Esophagus (tissue), 2 donors: ENCODE data around the gene C11orf21. TPM values are rescaled to one million over a fixed set of nuclear protein-coding genes. Genes with fewer than 3 reads are reported as not detected.

Experiments used
- H3K27ac ChIP-seq, 2 donors: one replicate each; pipeline ENCODE4 v1.5.1; 2013; ENCODE audit warnings: low read depth in 2 of 2, mild to moderate bottlenecking in 2 of 2, inconsistent platforms in 1 of 2, low read length in 1 of 2, moderate library complexity in 1 of 2
- H3K27me3 ChIP-seq, 2 donors: one replicate each; pipeline ENCODE4 v1.6.1; 2013; ENCODE audit warnings: low read length in 2 of 2, control low read depth in 1 of 2, mild to moderate bottlenecking in 1 of 2; ENCODE audit not compliant: insufficient read depth in 2 of 2, control insufficient read depth in 1 of 2
- H3K36me3 ChIP-seq, 2 donors: one replicate each; pipeline ENCODE4 v1.6.1; 2013; ENCODE audit warnings: low read length in 1 of 2; ENCODE audit not compliant: control insufficient read depth in 2 of 2, insufficient read depth in 2 of 2
- H3K4me1 ChIP-seq, 2 donors: one replicate each; pipeline ENCODE4 v1.6.1; 2013; ENCODE audit warnings: low read length in 1 of 2; ENCODE audit not compliant: control insufficient read depth in 2 of 2, insufficient read depth in 2 of 2
- H3K4me3 ChIP-seq, 2 donors: one replicate each; pipeline ENCODE4 v1.5.1; 2013; ENCODE audit warnings: low read length in 2 of 2, mild to moderate bottlenecking in 2 of 2, low read depth in 1 of 2, moderate library complexity in 1 of 2
- H3K9me3 ChIP-seq, 2 donors: one replicate each; pipeline ENCODE4 v1.6.1; 2013; ENCODE audit warnings: mild to moderate bottlenecking in 2 of 2, low read depth in 1 of 2, low read length in 1 of 2, moderate library complexity in 1 of 2; ENCODE audit not compliant: control insufficient read depth in 2 of 2, insufficient read depth in 1 of 2
- WGBS, 2 donors: extraction: QIAGEN DNeasy Blood & Tissue Kit; methylation state at CpG; one replicate each; pipeline ENCODE4 v1.1.7; 2013; 5-methylcytosine and 5-hydroxymethylcytosine counted together
- polyA plus RNA-seq, 2 donors: library from polyadenylated mRNA; stranded (reverse); fragments of 200-250 nt; gene quantifications; one replicate each; pipeline ENCODE4 v1.2.3, GENCODE V29; 2013
- donor health status: healthy with polysubstance abuse.
- donor health status: Bipolar disorder and iron deficiency.

The C11orf21 gene
- polyA plus RNA-seq, 2 donors, result 0.42 to 0.45 TPM

DNA sequence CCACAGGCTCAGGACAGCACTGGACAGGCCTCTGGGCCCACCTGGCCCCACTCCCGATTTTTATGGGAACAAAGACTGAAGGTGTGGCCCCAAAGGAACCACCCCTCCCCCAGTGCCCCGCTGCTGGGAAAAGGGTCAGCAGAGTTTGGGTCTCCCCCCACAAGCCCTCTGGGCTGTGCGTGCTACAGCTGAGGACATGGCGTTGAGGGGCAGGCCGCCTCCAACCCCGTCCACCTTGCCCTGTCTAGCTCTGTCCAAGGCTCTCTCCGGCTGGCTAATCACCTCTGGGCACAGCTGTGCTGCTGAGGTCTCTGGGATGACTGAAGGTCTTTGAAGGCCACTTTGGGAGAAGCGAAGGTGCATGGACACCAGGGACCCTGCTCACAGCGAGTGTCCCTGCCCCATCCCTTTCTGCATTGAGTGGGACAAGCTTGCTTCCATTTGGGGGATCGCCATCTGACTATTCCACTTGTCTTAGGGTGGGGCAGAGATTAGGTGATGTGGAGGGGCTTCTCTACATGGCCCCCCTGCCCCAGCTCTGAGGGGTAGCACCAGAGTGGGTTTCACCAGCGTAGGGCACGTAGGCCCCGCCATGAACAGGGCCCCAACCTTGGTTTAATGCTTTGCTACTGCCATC lies 37.9 kb downstream of the C11orf21 start:
- H3K27me3 ChIP-seq, result peaks cover 0 to 4% of the 10 kb centered on the region in 2 donors
- no peak overlapping the region for H3K4me3 ChIP-seq
- H3K9me3 ChIP-seq, result no peaks in the 10 kb centered on the region
- H3K36me3 ChIP-seq, result no peaks in the 10 kb centered on the region
- peaks cover 3 to 7% of the 10 kb centered on the region in 2 donors for H3K4me1 ChIP-seq
- 94 to 96% methylated on average over 13 of the region's 13 CpGs for WGBS, 2 donors
- no peak overlapping the region for H3K27ac ChIP-seq

- 75 to 83% methylated on average over 10 of the region's 10 CpGs for WGBS, 2 donors
- Histone ChIP-seq H3K27ac (no peak overlapping the region), H3K9me3 (no peaks in the 10 kb centered on the region), H3K27me3 (peaks cover 0 to 4% of the 10 kb centered on the region in 2 donors), H3K36me3 (no peaks in the 10 kb centered on the region), H3K4me3 (no peak overlapping the region), H3K4me1 (peaks cover 3 to 9% of the 10 kb centered on the region in 2 donors)
Measured at GRCh38 chr11:2263071-2263565, 38.6 kb downstream of the C11orf21 start.

DNA sequence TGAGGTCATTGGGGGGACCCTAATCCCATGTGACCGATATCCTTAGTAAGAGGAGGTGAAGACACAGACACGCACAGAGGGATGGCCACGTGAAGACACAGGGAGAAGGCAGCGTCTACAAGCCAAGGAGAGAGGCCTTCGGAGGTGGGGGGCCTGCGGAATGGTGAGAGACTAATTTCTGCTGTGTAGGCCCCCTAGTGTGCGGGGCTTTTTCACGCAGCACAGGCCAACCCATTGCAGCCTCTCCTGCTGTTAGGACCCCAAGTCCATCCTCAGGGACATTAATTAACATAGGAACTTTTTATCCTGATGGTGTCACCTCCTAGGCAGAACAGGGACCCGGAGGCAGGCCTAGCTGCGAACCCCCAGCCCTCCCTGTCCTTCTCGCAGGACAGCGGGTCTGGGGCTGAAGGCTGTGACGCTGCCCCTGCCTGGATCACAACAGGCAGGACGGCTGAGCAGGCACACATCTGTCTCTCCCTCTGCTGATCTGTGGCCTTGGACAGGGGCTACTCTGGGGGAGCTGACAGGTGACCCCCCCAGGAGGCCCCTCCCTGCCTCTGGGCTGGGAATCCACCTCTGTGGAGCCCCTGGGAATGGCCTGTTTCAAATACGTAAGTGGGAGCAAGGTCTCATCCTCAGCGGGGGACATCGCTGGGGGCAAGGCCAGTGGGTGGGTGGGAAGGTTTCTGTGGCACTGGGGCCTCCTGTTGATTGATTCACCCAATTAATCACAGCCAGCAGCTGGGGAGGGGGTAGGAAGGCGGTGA lies 39.2 kb downstream of the C11orf21 start:
- WGBS, 2 donors, result 89 to 91% methylated on average over 18 of the region's 18 CpGs
- H3K27ac ChIP-seq, result no peak overlapping the region

DNA sequence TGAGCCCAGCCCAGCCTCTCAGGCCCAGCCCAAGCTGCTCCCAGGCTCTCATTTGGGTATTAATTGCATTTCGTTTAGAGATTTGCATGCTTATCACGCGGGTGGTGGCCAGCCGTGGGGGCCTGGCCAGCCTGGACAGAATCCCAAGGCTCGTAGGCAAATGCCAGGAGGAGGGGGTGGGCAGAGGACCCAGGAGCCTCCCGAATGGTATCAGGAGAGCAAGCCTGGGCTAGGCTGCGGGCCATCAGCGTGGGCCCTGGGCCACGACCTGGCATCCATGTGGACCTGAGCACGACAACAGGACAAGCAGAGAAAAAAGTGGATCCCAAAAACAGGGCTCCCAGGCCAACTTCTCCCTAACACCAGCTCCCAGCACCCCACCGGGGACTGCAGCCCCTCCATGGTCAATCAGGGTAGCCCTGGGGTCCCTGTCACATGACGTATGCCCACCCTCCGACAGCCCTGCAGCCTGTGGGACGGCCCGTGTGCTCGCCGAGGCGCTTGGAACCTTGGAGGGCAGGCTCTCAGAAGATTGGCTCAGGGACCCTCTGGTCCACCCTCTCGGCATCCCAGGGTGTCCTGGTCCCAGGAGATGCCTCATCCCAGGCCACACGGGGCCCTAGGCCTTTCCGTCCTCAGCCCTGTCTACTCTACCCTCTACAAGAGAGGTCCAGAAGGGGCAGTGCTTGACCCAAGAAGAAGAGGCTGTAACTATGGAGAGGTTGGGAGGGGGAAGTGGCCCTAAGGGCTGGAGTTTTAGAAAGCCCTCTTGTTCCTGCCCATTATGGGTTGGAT lies 40.1 kb downstream of the C11orf21 start:
- peaks cover 0 to 4% of the 10 kb centered on the region in 2 donors for H3K27me3 ChIP-seq
- no peak overlapping the region for H3K27ac ChIP-seq
- H3K4me1 ChIP-seq, result peaks cover 7 to 16% of the 10 kb centered on the region in 2 donors
- H3K4me3 ChIP-seq, result no peak overlapping the region
- no peaks in the 10 kb centered on the region for H3K9me3 ChIP-seq
- 82 to 83% methylated on average over 21 of the region's 21 CpGs for WGBS, 2 donors
- no peaks in the 10 kb centered on the region for H3K36me3 ChIP-seq

More for the DNA sequence above, 39.2 kb downstream of the C11orf21 start:
- Histone ChIP-seq H3K36me3 (no peaks in the 10 kb centered on the region), H3K4me1 (peaks cover 3 to 12% of the 10 kb centered on the region in 2 donors), H3K27me3 (peaks cover 0 to 4% of the 10 kb centered on the region in 2 donors), H3K9me3 (no peaks in the 10 kb centered on the region), H3K4me3 (no peak overlapping the region)

GRCh38 chr11:2260491-2261364 lies 41.0 kb downstream of the C11orf21 start:
- Histone ChIP-seq H3K9me3 (no peaks in the 10 kb centered on the region), H3K27me3 (peaks cover 0 to 4% of the 10 kb centered on the region in 2 donors), H3K4me1 (peaks cover 5 to 16% of the 10 kb centered on the region in 2 donors), H3K36me3 (no peaks in the 10 kb centered on the region), H3K4me3 (no peak overlapping the region), H3K27ac (no peak overlapping the region)
- 68 to 74% methylated on average over 25 to 26 of the region's 26 CpGs for WGBS, 2 donors

- H3K9me3 ChIP-seq, result no peaks in the 10 kb centered on the region
- 75 to 79% methylated on average over 12 of the region's 12 CpGs for WGBS, 2 donors
- H3K36me3 ChIP-seq, result no peaks in the 10 kb centered on the region
- H3K4me1 ChIP-seq, result peaks cover 3 to 16% of the 10 kb centered on the region in 2 donors
- no peak overlapping the region for H3K27ac ChIP-seq
- no peak overlapping the region for H3K4me3 ChIP-seq
- H3K27me3 ChIP-seq, result peaks cover 0 to 4% of the 10 kb centered on the region in 2 donors
Measured at GRCh38 chr11:2259897-2260451, 41.7 kb downstream of the C11orf21 start.

DNA sequence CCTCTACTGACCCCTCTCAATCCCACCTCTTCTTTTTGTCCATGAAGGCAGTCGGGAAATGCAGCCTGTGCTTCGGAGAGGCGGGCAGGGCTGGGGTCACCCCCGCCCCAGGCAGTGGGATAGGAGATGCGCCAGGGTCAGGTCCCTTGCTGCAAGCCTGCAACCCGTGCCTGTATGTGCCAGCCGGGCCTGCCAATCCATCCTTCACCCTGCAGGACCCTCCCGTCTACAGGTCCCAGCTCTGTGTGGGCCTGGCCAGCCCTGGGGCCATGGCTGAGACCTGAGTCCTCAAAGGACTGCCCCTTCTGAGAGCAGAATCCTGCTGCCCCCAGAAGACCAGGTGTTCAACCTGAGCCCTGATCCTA lies 42.3 kb downstream of the C11orf21 start:
- WGBS, 2 donors, result 84% methylated on average over 8 of the region's 8 CpGs
- Histone ChIP-seq H3K9me3 (no peaks in the 10 kb centered on the region), H3K36me3 (no peaks in the 10 kb centered on the region), H3K27me3 (peaks cover 0 to 4% of the 10 kb centered on the region in 2 donors), H3K27ac (no peak overlapping the region), H3K4me1 (peaks cover 3 to 16% of the 10 kb centered on the region in 2 donors), H3K4me3 (no peak overlapping the region)

DNA sequence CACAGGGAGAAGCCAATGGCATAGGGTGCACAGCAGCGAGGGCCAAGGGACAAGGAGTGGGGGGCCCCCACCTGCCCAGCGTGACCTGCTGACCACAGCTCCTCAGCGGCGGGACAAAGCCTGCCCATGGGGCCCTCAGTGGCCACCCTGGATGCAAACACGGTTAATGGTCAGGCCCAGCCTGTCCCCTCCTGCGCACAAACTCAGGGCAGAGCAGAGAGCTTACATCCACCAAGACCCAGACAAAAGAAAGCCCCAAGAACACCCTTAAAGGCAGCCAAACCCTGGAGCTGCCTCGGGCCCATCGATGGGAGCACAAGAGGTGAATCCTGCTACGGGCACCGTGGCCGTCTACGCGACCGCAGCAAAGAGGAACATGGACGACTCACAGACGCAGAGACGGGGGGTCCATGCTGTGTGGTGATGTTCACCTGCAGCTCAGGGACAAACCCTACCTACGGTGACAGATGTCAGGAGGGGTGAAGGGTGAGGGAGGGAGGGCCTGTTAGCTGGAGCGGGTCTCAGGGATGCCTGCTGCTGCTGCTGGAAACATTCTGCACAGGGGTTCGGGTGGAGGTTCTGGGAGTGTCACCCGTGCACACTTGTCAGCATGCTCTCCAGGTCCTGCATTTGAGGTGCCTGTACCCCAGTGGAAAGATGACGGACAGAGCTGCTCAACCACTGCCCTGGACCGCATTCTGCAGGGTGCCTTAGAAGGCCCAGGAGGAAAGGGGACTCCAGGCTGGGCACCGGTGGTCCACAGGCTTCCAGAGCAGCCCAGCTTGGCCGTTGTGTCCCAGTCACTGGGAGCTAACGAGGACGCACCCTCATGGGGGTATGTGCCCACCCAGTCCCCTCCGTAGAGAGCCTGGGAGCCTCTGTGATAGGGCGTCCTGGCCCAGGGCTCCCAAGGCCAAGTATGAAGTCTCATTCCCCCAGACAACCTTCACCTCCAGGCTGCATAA lies 42.9 kb downstream of the C11orf21 start:
- H3K27me3 ChIP-seq, result peaks cover 0 to 4% of the 10 kb centered on the region in 2 donors
- no peak overlapping the region for H3K27ac ChIP-seq
- no peak overlapping the region for H3K4me3 ChIP-seq
- 90 to 91% methylated on average over 29 of the region's 29 CpGs for WGBS, 2 donors
- no peaks in the 10 kb centered on the region for H3K36me3 ChIP-seq
- peaks cover 3 to 16% of the 10 kb centered on the region in 2 donors for H3K4me1 ChIP-seq
- no peaks in the 10 kb centered on the region for H3K9me3 ChIP-seq
